ENCODE measurements around the gene RND2.
"Not testable (repeated sequence)": the region's sequence is repeated elsewhere in the genome, so short reads cannot be mapped to it uniquely, and the experiment has no call there.

Gene RND2

DNA sequence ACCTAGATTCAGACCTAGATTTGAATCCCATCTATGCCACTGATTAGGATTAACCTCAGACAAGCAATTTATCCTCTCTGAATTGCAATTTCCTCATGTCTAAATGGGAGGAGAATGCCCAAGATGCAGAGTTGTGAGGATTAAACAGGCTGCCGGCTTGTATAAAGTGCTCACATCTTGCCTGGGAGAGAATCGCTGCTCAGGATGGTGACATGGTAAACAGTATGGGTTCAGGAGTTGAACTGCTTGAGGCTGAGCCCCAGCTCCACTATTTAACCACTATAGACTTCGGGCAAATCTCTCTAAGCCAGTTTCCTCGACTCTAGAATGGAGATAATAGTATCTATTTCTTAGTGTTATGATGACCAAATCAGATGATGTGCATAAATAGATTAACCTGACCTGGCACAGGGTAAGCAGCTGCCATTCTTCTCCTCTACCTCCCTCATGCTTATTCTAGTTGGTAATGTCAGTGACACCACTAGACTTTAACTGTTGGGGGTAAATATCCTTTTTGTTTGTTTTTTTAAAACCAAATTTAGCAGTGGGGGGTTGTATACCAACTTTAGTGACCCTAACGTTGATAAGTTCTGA, 27.5 kb upstream of the RND2 start:
- TF ChIP-seq, protein P1, sequence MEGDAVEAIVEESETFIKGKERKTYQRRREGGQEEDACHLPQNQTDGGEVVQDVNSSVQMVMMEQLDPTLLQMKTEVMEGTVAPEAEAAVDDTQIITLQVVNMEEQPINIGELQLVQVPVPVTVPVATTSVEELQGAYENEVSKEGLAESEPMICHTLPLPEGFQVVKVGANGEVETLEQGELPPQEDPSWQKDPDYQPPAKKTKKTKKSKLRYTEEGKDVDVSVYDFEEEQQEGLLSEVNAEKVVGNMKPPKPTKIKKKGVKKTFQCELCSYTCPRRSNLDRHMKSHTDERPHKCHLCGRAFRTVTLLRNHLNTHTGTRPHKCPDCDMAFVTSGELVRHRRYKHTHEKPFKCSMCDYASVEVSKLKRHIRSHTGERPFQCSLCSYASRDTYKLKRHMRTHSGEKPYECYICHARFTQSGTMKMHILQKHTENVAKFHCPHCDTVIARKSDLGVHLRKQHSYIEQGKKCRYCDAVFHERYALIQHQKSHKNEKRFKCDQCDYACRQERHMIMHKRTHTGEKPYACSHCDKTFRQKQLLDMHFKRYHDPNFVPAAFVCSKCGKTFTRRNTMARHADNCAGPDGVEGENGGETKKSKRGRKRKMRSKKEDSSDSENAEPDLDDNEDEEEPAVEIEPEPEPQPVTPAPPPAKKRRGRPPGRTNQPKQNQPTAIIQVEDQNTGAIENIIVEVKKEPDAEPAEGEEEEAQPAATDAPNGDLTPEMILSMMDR (IDR thresholded peaks at IDR 0.05; ENCODE audit: borderline replicate concordance, insufficient read depth, low read depth, low read length): no peak

DNA sequence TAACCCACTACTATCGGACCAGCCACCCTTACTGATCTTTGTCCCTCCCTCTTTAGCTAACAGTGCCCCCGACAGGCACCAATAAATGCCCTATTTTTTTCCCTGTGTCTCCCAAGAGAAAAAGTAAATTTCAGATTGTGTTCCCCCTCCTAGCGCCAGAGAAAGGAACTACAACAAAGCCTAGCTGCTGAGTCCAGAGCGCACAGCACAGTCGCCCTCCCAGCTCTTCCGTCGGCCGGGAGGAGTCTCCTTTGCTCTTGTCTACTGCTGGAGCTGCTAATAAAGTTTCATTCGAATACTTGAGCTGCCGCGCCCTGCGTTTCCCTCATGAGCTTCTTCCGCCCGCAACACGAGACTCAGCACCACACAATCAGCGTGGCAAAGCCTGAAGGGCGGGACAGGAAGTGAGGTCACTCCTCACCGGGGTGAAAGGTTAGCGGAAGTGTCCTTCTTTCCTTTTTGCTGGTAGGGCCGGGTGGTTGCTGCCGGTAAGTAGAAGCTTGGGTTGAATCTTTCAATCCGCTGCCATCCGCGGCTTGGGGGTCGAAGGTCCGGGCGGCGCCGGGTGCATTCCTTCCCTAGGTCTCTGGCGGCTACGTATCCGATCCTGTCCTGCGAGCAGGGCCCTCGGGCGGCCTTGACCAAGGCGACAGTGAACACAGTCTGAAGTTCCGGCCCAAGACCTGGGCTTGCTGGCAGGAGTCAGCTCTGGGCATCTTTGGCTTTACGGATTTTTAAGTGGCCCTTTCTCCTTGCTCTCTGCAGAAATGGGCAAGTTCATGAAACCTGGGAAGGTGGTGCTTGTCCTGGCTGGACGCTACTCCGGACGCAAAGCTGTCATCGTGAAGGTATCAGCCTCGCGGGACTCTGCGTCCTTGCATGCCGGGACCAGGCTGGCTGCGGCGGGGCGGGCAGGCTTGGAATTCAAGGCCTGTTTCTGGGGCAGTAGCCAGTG, 26.8 kb upstream of the RND2 start, which contains the start of gene RPL27:
TSS of gene RPL27 (plus strand) at position 436 of the 955 bp plus-strand sequence. CDS start at position 768, 332 bp downstream.
- TF ChIP-seq, protein P1 (IDR thresholded peaks at IDR 0.05; ENCODE audit: borderline replicate concordance, insufficient read depth, low read depth, low read length): peak; percentile 73

More for the DNA sequence above, 27.5 kb upstream of the RND2 start:
- H3K4me3 ChIP-seq (ENCODE audit: low read depth, low read length): peak overlapping the region; percentile 29

DNA sequence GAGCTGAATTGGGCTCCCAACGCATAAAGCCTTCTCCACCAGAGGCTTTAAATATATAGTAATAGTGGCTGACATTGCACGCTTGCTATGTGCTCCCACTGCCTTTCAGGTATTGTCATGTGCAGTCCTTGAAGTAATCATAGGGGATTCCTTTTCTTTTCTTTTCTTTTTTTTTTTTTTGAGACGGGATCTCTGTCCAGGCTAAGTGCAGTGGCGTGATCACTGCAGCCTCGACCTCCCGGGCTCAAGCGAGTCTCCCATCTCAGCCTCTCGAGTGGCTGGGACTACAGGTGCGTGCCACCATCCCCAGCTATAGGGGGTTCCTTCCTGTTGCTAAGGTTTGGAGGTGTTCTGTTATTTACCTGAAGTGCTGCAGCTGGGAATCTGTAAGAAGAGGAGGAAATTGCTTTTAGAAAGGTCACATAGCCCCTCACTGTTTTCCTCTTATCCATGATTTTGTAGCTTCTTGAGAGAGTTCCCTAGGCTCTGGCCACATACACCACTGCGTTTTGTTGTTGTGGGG, 26.0 kb upstream of the RND2 start:
- TF ChIP-seq, protein P1 (IDR thresholded peaks at IDR 0.05; ENCODE audit: borderline replicate concordance, insufficient read depth, low read depth, low read length): no peak

More for the DNA sequence above, 26.8 kb upstream of the RND2 start, which contains the start of gene RPL27:
- peak within 1 kb of the TSS; percentile 47 for H3K4me3 ChIP-seq (ENCODE audit: low read depth, low read length)

DNA sequence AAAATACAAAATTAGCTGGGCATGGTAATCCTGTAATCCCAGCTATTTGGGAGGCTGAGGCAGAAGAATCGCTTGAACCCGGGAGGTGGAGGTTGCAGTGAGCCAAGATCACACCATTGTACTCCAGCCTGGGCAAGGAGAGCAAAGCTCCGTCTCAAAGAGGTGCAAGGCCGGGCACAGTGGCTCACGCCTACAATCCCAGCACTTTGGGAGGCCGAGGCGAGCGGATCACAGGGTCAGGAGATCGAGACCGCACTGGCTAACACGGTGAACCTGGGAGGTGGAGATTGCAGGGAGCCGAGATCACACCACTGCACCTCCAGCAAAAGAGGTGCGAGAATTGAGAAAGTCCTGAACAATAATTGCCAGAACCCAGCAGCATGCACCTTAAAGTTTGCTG, 24.1 kb upstream of the RND2 start:
- H3K4me3 ChIP-seq (ENCODE audit: low read depth, low read length): not testable (repeated sequence)

More for the DNA sequence above, 26.0 kb upstream of the RND2 start:
- H3K4me3 ChIP-seq (ENCODE audit: low read depth, low read length): peak overlapping the region; percentile 47

DNA sequence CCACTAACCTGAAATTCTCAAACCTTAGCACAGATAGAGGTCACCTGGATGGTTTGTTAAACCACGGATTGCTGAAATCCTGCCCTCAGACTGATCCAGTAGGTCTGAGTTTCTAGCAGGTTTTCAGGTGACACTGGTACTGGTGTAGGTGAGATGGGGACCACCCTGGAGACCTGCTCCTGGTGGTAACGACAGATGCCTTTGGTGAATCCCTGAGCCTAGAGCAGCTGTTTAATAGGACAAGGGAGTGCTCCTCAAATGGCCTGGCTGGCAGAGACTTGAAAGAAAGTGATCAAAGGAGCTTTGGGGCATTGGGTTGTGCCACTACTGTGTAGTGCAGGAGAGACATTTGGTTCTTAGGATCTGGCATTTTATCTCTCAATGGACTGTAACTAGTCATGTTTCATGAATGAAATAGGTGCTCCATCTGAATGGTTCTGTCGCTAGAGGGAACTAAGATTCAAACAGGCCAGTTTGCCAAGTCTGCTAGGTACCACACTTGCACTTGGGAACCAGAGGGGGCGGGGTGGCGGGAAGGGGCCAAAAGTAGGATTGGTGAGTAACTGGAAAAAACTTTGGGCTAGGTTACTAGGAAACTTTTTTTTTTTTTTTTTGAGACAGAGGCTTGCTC, 21.4 kb upstream of the RND2 start:
- H3K4me3 ChIP-seq (ENCODE audit: low read depth, low read length): no peak overlapping the region
- TF ChIP-seq, protein P1 (IDR thresholded peaks at IDR 0.05; ENCODE audit: borderline replicate concordance, insufficient read depth, low read depth, low read length): no peak

DNA sequence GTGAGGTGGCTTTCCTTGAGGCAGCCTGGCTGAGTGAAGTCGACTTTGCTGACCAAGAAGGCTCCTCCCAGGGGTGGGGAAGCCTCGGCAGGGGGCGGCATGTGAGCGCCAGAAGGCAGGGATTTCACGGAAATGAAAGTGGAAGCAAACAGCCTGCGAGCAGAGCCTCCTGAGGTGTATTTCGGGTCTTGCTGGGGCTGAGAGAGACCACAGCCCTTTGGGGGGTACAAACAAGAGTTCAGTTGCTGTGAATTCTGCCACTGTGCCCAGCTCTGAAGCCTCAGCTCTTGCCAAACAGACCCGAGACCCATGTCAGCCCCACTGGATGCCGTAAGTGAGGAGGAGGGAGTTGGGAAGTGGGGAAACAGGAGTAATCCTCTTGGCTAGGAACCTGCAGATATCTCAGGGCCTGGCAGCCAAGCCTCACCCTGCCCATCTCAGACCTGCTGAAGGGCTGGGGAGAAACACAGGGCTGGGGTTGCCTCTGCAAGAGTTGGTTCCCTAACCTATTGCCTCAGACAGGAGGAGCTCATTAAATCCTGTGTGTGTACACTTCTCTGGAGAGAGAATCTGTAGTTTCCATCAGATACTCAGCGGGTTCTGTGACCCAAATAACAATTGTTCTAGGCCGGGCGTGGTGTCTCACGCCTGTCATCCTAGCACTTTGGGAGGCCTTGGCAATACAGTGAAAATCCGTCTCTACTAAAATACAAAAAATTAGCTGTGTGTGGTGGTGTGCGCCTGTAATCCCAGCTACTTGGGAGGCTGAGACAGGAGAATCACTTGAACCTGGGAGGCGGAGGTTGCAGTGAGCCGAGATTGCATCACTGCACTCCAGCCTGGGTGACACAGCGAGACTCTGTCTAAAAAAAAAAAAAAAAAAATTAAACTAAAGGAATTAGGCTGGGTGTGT, 18.1 kb upstream of the RND2 start, which contains the start of gene IFI35:
TSS of gene IFI35 (plus strand) at position 146 of the 913 bp plus-strand sequence. CDS start at position 310, 164 bp downstream.
- TF ChIP-seq, protein P1 (IDR thresholded peaks at IDR 0.05; ENCODE audit: borderline replicate concordance, insufficient read depth, low read depth, low read length): peak; percentile 41; the same call in 1 of the 2 replicates
- H3K4me3 ChIP-seq (ENCODE audit: low read depth, low read length): peak within 1 kb of the TSS; percentile 73
